Breast epithelium (tissue), 3 donors: ENCODE results near the gene STX5.

Experiments
- CTCF ChIP-seq, 3 donors: fragments of 450-650 bp; IDR thresholded peaks; one replicate each; pipeline ENCODE4 v1.5.1; 2016 to 2017; ENCODE audit warnings: antibody characterized with exemption in 3 of 3, mild to moderate bottlenecking in 3 of 3, moderate library complexity in 3 of 3
- POLR2A ChIP-seq: fragments of 450-650 bp; IDR thresholded peaks from one replicate; pipeline ENCODE4 v1.6.1; 2016; ENCODE audit warnings: antibody characterized with exemption, mild to moderate bottlenecking, moderate library complexity
- POLR2AphosphoS5 ChIP-seq, 3 donors: sonication (generic); formaldehyde crosslinking; IDR thresholded peaks; one replicate each; pipeline ENCODE4 v1.6.1; 2017; ENCODE audit warnings: antibody characterized with exemption in 3 of 3

- TF ChIP-seq CTCF (IDR thresholded peaks at IDR 0.05) (no peak), POLR2AphosphoS5 (IDR thresholded peaks at IDR 0.05) (no peak), POLR2A (no peak)
Measured at GRCh38 chr11:62823677-62824076, 8.2 kb downstream of the STX5 start.
